DOHH2 (cell line): ENCODE data around the gene PPM1H.

Experiments
- EZH2phosphoT487 ChIP-seq: fragments of 200-600 bp; sonication (generic); IDR thresholded peaks from 2 replicates; pipeline ENCODE4 v1.6.1; 2017; ENCODE audit warnings: borderline replicate concordance, mild to moderate bottlenecking, antibody characterized with exemption, low read length, moderate library complexity, mixed read lengths
- TF ChIP-seq, protein P1 (sequence below): fragments of 200-600 bp; sonication (generic); IDR thresholded peaks from one replicate; pipeline ENCODE4 v1.5.1; 2014; ENCODE audit warnings: antibody characterized with exemption, mild to moderate bottlenecking, low read depth, low read length; ENCODE audit not compliant: poor library complexity, severe bottlenecking

DNA sequence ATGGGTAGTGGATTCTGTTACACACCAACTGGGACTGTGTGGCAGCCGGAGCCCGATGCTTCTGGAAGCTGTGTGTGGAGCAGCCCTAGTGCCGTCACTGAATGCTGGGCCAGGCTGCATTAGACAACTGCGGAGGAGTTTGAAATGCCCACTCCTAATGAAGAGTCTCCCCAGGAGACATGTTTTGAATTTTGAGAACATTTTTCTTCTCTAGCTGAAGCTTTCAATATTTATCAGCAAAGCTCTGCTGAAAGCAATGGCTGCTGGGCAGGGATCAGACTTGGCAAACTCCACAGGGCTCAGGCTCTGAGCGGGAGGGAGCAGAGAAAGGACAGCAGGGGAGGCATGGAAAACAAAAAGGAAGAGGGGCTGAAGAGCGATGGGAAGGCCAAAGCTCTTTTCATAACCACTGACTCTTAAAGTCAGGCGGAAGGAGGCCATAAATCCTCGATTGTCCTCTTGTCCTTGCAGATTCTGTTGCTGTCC is 279.2 kb downstream of the PPM1H start:
- TF ChIP-seq, protein P1, sequence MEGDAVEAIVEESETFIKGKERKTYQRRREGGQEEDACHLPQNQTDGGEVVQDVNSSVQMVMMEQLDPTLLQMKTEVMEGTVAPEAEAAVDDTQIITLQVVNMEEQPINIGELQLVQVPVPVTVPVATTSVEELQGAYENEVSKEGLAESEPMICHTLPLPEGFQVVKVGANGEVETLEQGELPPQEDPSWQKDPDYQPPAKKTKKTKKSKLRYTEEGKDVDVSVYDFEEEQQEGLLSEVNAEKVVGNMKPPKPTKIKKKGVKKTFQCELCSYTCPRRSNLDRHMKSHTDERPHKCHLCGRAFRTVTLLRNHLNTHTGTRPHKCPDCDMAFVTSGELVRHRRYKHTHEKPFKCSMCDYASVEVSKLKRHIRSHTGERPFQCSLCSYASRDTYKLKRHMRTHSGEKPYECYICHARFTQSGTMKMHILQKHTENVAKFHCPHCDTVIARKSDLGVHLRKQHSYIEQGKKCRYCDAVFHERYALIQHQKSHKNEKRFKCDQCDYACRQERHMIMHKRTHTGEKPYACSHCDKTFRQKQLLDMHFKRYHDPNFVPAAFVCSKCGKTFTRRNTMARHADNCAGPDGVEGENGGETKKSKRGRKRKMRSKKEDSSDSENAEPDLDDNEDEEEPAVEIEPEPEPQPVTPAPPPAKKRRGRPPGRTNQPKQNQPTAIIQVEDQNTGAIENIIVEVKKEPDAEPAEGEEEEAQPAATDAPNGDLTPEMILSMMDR: no peak
- no peak for TF ChIP-seq EZH2phosphoT487
